ENCODE measurements around the gene FAM83F. TPM values are rescaled to one million over a fixed set of nuclear protein-coding genes. Genes with fewer than 3 reads are reported as not detected.
"Not testable (repeated sequence)": the region's sequence is repeated elsewhere in the genome, so short reads cannot be mapped to it uniquely, and the experiment has no call there.

Gene FAM83F
- total and polyA plus RNA-seq, 9 donors: 0.12 to 3.4 (median 0.66) TPM

DNA sequence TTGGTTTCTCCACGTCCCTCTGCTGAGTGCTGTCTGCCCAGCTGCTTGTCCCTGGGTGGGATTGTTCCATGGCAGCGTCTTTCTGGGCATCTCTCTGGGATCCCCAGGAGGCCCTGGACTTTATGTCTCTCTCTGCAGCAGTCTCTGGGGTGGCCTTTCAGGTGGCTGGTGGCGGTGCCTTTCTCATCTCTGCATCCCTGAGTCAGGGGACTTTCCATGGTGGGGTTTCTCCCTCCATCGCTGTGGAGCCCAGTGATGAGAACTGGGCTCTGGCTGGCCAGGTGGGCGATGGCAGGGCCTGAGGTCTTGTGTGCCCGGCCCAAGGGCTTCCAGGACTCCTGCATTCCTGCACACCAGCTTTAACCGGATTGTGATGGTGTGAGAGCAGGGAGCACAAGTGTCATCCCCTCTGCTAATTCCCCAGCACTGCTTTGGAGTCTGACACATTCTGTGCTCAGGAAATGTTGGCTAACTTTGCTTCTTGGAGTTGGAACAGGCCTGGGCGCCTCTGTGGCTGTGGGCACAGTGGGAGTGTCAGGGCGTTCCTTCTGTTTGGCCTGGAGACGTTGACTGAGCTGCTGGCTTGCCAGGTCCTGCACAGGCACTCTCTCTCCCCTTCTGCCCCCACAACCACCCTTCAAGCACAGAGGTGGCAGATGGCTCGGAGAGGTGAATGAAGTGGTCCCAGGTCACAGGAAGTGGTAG is 27.9 kb downstream of the FAM83F start:
- Histone ChIP-seq H3K4me1 (ENCODE audit: insufficient read depth) (no peaks in the 10 kb centered on the region), H3K27ac (no peak overlapping the region), H3K27me3 (no peaks in the 10 kb centered on the region), H3K36me3 (no peaks in the 10 kb centered on the region), H3K4me3 (no peak overlapping the region), H3K9me3 (no peaks in the 10 kb centered on the region)
- 85 to 86% (median 85%) methylated on average over 11 of the region's 11 CpGs for WGBS, 3 donors
- no peak for DNase-seq
- intact Hi-C loops (cut with DNase I): loop anchor here (2.0 to 10.0 kb wide), 4 partner anchors 478 to 488 kb away; partner anchors contain the start of gene RPS19BP1 (in 1 of the 4)
- TF ChIP-seq EP300 (IDR thresholded peaks at IDR 0.05): no peak
- TF ChIP-seq, protein P1, sequence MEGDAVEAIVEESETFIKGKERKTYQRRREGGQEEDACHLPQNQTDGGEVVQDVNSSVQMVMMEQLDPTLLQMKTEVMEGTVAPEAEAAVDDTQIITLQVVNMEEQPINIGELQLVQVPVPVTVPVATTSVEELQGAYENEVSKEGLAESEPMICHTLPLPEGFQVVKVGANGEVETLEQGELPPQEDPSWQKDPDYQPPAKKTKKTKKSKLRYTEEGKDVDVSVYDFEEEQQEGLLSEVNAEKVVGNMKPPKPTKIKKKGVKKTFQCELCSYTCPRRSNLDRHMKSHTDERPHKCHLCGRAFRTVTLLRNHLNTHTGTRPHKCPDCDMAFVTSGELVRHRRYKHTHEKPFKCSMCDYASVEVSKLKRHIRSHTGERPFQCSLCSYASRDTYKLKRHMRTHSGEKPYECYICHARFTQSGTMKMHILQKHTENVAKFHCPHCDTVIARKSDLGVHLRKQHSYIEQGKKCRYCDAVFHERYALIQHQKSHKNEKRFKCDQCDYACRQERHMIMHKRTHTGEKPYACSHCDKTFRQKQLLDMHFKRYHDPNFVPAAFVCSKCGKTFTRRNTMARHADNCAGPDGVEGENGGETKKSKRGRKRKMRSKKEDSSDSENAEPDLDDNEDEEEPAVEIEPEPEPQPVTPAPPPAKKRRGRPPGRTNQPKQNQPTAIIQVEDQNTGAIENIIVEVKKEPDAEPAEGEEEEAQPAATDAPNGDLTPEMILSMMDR (IDR thresholded peaks at IDR 0.05): no peak

DNA sequence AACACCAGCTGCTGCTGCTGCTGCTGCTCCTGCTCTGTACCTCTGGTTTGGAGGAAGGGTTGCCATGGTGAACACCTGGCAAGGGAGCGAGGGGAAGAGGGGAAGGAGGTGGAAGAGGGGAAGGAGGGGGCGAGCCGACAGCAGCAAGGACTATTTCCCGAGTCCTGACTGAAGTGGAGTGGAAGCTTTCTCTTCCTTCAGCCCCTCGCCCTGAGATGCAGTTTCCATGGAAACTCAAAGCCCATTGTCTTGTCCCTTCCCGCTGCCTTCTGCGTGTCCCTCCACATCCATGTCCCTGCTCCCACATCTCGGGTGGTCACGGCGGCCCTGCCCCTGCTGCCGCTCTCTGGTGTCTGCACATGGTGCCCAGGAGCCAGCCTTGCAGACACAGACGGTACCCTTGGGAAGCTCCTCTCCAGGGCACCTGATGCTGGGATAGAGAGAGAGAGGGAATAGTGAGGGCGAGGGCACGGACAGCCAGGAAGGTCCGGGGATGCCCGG is 28.6 kb downstream of the FAM83F start:
- TF ChIP-seq, protein P1 (IDR thresholded peaks at IDR 0.05): no peak
- TF ChIP-seq EP300 (IDR thresholded peaks at IDR 0.05) (no peak), POLR2A (IDR thresholded peaks at IDR 0.05) (no peak)
- no peak overlapping the region for H3K27ac ChIP-seq
- WGBS, 3 donors: 72 to 78% (median 75%) methylated on average over 16 of the region's 16 CpGs
- intact Hi-C loops (cut with DNase I): loop anchor here (2.0 to 10.0 kb wide), 4 partner anchors 479 to 489 kb away; partner anchors contain the start of gene RPS19BP1 (in 1 of the 4)
- H3K36me3 ChIP-seq: no peaks in the 10 kb centered on the region
- DNase-seq: no peak
- no peaks in the 10 kb centered on the region for H3K9me3 ChIP-seq
- H3K27me3 ChIP-seq: no peaks in the 10 kb centered on the region
- no peaks in the 10 kb centered on the region for H3K4me1 ChIP-seq (ENCODE audit: insufficient read depth)
- H3K4me3 ChIP-seq: no peak overlapping the region

DNA sequence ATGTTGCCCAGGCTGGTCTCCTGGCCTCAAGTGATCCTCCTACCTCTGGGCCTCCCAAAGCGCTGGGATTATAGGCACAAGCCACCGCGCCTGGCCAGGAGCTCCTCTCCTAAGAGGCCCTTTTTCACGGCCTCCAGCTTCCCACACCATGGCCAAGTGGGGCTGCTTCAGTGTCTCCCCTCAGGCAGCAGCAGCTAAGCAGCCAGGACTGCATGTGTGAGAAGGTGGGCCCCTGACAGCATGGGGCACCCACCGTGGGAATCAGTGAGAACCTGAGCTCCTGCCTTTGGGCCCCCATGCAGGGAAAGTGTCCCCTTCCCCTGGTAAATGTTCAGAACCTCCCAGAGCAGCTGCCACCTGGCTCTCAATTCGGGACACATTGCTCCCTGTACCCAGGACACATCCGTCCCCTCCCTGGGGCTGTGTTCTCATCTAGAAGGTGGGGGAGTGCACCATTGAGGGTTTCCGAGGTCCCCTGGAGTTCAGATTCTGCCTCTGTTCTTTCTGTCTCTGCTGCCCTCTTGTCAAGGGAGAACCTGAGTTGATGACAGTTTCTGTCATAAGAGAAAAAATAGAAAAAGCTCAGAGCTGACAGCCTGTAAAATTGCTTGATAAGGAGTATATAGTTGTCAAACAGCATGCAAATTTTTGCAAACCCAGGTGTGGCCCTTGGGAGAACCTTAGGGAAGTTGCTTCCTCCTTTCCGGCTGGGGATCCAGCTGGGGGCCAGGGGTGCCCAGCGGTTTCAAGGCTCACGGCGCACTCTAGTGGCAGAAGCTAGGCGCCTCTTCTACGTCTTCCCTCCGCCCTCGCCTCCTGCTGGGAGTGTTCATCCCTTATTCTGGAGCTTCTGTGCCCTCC is 29.7 kb downstream of the FAM83F start:
- intact Hi-C loops (cut with DNase I): loop anchor here in 3 of 4 donors (5.0 to 10.0 kb wide), 3 partner anchors 480 to 490 kb away; partner anchors contain the start of gene RPS19BP1 (in 1 of the 3)
- H3K4me1 ChIP-seq (ENCODE audit: insufficient read depth): no peaks in the 10 kb centered on the region
- no peak overlapping the region for H3K27ac ChIP-seq
- WGBS, 3 donors: 36 to 39% (median 38%) methylated on average over 16 of the region's 16 CpGs
- no peaks in the 10 kb centered on the region for H3K36me3 ChIP-seq
- TF ChIP-seq, protein P1 (IDR thresholded peaks at IDR 0.05): peak; percentile 25 to 59 (median 51)
- TF ChIP-seq EP300 (IDR thresholded peaks at IDR 0.05): no peak
- H3K27me3 ChIP-seq: no peaks in the 10 kb centered on the region
- H3K9me3 ChIP-seq: no peaks in the 10 kb centered on the region
- no peak overlapping the region for H3K4me3 ChIP-seq
- peak; percentile 43 to 77 (median 53) for DNase-seq

DNA sequence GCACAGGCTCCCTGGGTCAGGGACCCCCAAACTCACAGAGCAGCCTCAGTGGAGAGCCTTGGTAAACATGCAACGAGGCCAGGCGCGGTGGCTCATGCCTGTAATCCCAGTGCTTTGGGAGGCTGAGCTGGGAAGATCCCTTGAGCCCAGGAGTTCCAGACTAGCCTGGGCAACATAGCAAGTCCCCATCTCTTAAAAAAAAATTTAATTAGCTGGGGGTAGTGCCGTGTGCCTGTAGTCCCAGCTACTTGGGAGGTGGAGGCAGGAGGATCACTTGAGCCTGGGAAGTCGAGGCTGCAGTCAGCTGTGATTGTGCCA is 30.3 kb downstream of the FAM83F start:
- intact Hi-C loops (cut with DNase I): loop anchor here in 2 of 4 donors (10.0 kb wide), 2 partner anchors 480 to 490 kb away; partner anchors contain the start of gene RPS19BP1 (in 1 of the 2)
- H3K4me3 ChIP-seq; H3K27me3 ChIP-seq; H3K4me1 ChIP-seq (ENCODE audit: insufficient read depth); H3K9me3 ChIP-seq; H3K27ac ChIP-seq; DNase-seq; H3K36me3 ChIP-seq: not testable (repeated sequence)
- WGBS, 3 donors: 32 to 42% (median 34%) methylated on average over 5 of the region's 5 CpGs

All from ovary (tissue), 9 donors.